ENCODE results near the gene FBXW8.

FBXW8 gene

DNA sequence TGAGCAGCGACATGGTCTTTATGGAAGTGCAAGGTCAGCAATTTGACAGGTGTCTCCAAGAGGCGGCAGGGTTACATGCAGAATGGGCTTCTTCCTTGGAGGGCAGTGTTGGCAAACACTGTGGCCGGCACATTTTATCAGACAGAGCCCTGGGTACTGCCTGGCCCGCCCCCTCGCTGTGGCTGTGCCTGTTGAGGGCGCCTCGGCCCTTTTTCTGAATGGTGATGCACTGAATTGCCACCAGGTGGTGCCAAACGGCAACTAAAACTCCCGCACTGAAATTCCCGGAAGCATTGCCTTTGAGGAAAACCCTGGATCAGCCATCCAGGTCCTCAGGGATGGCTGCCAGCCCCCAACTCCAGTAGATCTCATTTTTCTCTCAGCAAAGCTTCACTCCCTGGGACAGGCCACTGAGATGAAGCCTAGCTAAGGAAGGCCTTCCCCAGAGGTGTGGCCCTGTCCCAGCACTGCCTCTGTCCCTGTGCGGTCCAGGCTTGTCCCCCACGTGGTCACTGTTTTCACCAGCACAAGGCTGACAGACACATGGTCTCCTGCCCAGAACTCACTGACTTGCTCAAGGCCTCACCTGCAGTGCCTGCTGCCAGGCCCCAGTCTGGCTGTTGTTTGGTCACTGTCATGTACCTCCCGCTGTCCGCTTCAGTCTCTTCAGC is 114.9 kb downstream of the FBXW8 start:
- DNase-seq: peak; percentile 82

DNA sequence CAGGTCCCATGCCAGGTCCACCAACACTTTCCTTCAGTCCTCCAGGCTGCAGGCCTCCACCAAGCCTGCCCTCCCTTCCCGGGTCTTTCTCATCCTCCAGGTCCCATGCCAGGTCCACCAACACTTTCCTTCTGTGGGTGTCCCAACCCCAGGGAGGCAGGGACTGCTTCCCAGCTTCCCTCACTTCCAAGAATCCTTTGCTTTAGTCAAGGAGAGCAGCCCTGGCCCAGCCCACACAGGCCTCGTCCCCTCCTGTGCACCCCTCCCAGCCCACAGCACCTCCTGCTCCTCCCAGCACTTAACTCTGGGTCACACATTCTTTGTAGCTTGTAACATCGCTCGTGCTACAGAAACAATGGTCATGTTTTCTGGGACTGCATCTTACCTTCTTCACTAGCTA is 115.6 kb downstream of the FBXW8 start:
- DNase-seq: no peak

DNA sequence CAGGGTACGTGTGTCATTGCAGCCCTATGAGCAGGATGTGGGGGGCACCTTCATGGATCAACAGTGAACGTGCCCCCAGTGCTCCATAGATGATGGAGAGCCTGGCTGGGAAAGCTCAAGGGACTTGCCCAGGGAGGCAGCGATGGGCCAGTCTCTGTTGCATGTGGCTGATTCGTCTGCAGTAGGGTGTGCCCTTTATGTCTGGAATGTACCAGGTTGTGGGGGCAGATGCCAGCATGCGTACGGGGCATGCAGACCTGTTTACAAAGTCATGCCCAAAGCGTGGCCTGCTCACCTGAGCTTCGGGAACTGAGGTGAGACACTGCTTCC is 116.1 kb downstream of the FBXW8 start:
- DNase-seq: no peak

DNA sequence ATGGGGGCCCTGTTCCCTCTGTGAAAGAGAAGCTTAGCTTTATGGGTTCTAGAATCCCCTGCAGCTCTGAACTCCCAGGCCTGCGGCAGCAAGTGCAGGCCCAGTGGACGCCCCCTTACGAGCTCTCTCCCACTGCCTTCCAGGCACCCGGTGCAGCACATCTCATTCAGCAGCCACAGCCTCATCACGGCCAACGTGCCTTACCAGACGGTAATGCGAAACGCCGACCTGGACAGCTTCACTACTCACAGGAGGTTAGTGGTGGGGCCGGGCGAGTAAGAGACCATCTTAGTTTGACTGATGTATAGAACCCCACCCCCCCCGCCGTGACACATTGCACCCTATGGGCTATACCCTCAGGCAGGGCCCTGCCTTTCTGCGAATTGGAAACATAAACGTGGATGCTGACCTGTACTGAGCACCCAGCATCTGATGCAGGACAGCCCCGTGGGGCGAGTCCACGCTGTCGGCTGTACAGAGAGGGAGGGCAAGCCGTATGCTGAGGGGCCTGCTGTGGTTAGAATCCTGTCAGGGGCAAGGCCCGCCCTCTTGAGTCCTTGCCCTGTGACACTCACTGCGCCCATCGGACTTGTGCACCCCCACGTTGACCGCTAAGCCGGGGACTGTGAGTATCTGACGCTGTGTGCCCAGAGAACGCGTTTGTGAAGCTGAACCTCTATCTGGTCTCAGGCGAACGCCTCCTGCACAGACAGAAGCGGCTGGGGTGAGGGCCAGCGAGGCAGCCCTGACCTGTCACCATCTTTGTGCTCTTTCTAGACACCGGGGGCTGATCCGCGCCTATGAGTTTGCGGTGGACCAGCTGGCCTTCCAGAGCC is 116.7 kb downstream of the FBXW8 start:
- DNase-seq: no peak

DNA sequence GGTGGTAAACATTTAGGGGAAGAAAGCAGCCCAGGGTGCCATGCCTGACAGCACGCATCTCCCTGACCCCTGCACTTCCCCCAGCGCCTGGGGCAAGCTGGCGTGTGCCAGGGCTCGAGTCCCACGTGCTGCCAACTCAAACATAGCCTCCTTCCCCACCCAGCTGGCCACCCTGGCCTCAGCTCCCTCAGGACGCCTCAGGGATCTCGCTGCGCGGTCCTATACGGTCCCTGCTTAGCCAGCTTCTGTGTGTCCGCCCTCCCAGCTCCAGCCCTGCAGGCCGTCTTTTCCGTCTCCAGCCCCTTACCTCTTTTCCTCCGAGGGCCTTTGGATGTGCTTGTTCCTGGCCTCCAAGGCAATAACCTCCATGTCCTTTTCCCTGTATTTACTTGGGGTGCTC is 117.5 kb downstream of the FBXW8 start:
- DNase-seq: no peak

DNA sequence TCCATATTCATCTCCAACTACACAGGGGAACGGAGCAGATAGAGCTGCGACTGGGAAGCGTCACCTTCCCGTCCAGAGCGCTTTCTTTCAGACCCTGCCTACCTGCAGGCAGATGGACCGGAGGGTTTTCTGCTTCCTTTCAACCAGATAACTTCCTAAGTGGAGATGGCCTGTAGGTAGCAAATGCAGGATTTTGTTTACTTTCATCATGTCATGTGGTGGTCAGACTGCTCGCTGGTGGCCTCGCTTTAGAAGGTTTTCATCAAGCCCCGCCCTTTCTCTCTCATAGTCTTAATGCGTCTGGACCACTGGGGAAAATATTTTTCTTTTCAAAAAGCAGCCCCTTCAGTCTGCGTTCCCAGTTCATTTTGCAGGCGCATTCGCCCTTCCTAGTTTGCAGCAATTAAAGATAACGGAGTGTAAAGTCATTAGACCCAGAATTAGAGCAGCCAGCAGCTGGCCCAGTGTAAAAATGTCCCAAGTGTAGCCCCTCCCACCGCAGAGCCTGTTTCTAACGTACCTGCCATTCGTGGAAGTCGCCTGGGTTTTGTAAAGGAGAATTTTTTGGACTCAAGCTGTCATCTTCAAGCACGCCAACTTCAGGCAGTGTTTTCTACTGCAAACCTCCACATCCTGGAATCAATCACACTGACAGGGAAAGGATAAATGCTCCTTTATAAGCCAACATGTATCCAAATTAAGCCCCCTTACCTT is 119.6 kb downstream of the FBXW8 start:
- DNase-seq: no peak

DNA sequence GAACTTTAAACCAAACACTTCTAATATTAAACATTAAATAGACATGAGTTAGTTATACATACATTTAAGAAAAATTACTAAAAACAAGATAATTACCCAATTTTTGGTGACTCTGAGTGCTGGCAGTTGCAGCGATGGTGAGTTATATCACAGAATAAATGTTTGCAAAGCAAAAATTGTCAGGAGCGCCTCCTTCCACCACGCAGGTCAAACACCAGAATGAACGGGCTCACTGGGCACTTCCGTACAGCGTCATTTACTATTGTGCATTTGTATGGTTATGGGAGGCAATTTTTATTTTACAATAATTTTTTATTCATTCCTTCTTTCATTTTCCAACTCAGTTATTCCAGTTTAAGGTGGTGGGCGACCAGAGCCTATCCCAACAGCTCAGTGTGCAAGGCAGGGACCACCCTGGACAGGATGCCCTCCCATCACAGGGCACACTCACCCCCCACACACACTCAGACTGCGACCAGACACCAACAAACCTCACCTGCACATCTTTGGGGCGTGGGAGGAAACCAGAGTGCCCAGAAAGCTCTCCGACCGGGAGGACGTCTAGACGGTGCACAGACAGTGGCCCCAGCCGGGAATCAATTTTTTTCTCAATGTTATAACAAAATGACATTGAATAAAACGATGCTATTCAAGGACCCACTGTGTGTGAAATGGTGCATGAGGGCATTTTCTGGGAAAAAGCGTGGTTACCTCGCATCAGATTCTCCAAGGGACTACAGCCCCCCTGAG is 121.3 kb downstream of the FBXW8 start:
- DNase-seq: no peak

DNA sequence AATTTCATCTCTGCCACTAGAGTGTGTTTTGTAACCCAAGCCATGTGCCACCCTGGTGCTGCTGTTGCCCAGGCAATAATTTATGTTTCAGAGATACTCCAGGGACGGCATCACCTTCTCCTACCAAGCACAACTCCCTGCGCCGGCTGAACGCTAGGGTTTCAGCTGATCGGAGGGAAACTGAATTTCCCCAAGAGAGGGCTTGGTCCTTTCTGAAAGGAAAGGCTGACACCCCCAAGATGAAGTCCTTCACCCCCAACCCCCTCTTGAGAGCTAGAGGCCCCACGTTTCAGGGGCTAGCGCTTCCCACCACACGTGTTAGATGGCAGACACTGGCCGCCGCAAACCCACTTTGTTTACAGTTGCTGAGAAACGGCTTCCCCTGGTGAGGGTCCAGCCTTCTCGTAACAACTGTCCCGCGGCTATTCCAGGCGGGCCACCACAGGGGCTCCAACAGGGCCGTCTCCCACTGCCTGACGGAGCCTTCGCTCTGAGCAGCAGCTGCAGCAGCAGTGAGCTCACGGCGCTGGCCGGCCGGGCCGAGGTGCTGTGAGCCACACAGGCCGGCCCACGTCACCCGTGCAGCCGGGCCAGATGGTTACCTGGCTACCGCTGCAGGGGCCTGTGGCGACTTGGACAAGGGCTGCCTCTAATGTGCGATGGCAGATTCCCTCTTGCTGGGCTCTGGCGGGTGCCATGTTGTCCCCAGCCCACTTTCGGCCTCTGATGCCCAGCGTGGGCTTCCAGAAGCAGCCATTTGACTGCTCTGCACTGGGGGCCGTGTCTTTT is 122.0 kb downstream of the FBXW8 start:
- peak; percentile 79 for DNase-seq

DNA sequence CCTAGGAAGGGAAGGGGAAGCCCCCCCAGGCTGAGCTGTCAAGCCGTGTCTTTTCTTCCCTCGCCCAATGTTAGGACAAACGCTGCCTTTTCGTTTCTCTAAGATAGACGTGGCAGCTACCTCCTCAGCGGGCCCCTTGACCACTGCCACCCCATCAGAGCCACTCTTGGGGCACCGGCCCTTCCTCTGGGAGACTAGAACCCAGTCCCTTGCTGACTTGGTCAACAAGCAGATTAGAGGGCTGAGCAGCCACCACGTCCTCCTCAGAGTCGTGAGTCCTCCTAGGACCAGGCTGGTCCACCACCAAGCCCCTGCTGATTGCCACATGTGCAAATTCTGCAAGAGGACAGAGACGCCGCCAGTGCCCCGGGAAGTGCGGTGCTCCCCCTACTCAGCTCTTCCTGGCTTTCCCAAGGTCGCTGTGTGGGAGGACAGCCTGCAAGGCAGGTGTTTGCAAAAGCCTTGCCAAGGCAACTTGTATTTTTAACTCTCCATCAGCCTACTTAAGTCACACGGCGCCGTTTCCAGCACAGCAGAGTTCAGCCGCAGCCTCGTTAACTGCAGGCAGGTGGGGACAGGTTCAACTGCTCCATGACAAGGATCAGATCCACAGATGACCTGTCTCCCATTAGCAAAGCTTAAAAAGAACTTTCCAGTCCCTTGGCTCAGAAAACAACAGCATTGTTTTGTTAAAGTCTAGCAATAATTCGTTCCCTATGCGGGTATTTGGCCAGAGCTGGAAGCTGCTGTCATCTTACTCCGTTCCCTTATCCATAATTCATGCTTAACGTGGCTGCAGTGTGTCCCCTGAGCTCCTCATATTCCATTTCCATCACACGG is 122.9 kb downstream of the FBXW8 start:
- DNase-seq: peak; percentile 50

DNA sequence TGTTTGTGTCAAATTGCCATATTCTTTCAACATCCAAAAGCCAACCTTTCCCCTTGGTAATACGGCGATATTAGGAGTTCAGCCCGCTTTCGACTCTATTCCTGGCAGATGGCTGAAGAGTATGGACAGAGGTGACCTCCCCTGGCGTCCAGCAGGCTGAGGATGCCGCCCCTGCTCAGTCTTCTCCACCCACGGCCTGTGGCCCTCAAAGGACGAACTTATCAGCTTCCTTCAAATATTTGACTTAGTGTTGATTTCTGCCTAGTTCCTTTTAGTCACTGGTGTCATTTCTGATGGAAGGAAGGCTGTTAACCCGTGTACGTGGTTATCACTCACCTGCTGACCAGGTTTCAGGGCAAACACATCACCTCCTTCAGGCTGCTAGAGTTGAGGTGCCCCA is 123.5 kb downstream of the FBXW8 start:
- no peak for DNase-seq

DNA sequence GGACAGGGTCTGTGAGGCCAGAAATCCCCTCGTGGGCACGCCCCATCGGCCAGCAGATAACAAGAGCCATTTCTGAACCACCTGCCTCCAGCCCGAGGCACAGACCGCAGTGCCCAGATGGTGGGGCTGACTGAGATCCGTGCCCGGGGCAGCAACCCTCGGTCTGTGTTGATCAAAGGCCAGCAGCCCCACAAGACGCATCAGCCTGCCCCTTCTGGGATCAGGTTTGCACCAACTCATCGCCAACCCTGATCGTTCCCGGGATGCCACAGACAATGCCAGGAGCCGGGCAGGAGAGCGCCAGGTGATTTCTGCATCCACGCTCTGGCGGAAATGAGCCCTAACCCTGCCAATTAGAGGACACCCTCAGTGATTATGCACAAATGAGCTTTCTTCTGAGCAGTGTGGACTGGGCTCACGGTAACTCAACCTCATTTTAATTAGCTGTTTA is 124.0 kb downstream of the FBXW8 start:
- no peak for DNase-seq

DNA sequence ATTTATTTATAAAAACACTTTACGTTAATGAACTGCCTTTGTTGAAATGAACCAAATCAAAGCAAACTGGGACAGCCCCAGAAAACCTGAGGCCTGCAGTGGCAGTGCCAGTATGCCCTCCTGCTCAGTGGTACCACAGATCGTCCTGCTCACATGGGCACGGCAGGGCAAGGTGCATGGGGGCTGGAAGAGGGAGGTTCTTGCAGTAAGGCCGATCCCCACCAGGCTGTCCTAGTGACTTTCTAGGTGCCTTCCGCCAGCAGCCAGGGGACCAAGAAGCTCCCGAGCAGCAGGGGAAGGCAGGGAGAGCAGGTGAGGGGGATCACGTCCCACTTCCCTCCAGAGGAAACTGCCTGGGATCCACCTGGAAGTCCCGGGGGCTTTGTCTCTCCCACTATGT is 124.5 kb downstream of the FBXW8 start:
- no peak for DNase-seq

DNA sequence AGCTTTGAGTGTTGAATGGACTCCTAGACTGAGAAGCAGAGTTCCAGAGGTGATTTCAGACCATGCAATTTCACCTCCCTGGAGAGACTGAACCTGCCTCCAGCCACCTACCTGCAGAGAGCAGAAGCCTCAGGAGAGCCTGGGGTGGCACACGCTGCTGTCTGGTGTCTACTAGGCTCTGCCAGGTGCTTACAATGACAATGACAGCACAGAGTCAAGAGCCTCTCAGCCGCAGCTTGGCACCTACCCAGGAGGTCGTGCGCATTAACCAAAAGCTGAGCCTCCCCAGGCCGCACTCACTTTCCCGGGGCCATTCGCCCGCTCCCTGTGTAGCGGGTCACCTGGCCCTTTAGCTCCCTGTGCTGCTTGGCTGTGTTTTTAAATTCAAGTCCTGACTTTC is 125.3 kb downstream of the FBXW8 start:
- no peak for DNase-seq

DNA sequence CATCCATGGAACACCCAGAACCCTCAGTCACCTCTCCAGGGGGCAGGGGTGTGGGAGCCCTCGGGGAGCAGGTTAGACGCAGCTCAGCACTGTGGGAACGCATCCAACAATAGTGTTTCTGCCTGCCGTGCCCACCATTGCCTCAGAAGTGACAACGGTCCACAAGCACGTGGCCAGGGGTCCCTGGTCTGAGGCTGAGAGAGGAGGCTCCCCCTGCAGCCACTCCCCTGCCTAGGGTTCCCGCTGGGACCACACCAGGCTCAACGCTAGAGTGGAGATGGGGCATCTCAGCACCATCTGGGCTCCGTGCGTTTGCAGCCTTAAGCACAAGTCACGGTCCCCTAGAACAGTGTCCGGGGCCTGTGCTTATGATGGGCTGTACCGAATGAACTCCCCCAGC is 125.8 kb downstream of the FBXW8 start:
- no peak for DNase-seq

DNA sequence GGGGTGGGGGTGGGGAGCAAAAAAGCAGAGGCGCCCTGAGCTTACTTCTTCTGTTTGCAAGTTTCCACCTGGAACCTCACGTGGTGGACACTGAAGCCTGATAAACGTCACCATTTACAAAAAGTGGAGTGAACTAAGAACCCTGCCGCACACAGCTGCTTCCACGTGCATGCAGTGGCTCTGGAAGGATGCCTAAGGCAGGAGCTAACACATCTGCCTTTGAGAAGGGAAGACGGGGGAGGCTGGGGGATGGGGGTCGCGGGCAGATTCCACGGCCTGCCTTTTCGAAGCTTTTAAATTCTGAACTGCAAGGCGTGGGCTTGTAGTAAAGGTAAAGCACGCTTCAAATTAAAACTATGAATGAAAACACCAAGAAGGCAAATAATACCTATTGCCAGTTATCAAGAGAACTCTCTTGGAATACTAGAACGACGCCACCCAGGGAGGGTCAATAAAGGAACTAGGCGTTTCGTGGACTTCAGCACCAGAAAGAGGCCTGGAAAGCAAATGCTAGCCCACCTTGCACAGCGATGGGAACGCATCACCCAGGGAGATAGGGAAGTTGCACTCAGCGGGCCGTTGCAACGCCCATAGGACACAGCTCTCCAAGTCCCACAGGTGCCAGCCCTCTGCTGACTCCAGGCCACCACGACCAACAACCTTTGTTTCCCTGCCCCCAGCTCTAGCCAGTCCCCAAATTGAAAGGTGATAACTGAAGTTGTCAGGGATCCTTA is 126.7 kb downstream of the FBXW8 start:
- no peak for DNase-seq

DNA sequence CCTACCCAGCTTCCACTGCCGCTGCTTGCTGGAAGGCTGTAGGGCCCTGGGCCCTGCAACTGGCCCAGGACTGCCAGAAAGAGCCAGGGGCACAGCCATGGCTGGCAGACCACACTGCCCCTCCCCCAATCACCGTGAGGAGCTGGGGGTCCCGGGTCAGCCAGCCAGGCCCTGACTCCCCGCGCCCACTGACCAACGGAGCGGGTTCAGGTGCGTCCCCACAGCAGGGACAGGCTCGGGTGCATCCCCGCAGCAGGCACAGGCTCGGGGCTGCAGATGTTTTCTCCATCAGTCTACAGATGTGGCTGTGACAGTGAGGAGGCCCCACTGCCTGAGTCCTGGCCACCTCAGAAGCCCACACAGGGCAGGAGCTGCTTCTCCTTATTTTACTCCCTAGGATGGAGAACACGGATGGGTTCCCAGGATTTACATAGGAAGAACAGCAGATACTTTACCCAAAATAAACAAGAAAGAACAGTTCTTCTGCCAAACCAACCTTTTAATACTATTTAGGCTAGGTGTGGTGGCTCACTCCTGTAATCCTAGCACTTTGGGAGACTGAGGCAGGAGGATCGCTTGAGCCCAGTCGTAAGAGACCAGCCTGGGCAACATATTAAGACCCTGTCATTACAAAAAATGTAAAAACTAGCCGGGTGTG is 127.4 kb downstream of the FBXW8 start:
- DNase-seq: no peak

DNA sequence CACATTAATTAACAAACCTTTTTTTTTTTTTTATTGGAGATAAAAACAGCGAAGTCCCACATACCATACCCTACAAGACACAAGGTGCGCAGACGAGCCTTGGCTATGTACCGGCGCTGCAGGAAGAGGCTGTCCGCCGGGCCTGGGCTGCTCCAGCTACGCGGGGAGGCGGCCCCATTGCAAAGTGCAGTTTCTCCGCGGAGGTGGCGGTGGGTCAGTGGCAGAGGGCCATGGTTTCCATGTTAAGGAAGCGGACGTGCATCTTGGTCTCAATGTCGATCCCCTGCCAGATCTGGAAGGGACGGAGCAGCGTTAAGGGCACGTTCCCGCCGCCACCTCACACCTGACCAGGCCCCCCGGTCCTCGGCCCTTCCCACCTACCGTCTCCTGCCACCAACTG is 128.2 kb downstream of the FBXW8 start:
- DNase-seq: no peak

DNA sequence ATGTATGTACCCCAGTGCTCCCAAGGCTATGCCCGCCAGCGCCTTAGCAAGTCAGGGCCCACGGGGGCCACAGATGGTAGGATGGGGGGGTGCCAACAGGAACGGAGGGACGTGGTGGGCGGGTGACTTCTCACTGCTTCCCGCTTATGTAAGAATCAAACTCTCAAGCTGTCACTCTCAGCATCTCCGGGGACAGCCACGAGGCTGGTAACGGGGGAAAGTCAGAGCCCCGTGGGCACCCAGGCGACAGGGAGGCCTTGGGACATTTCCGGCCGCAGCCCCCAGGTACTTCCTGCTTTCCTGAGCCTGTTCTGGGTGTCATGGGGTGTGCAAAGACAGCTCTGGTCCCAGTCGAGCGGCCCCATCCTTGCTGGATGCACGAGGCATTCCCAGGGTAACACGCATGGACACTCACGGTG is 129.2 kb downstream of the FBXW8 start:
- DNase-seq: no peak

DNA sequence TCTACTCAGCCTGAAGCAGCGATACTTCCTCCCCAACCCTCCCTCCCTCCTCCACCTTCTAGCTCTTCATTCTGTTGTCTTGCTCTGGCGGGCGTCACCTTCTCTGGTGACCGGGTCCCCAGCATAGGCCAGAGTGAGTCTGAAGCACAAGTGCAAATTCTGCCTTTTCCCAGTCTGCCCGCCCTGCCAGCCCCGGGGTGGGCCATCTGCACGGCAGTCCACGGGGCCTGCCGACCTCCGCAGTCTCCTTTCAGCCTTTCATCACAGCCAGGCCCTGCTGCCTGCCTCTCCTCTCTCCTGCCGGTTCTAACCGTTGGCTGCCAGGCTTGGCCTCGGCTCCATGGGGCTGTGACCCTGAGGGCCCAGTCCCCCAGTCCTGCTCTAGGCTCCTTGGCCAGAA is 129.7 kb downstream of the FBXW8 start:
- peak; percentile 8 for DNase-seq

DNA sequence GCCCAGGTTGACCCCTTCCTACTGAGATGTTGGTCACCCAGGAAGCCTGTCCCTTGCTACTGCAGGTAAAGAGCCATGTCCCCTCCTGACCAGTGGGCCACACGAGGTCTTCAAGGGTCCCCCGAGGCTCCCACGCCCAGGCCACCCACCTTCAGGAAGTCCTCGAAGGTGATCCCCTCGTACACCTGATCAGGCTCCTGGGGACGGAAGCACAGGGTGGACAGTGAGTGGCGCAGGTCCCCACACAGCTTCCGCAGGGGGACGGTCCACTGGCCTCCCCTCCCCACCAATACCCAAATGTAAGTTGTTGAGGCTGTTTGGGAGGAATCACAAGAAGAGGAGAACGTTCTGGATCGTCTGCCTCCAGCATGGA is 131.0 kb downstream of the FBXW8 start:
- DNase-seq: no peak

All from femur (tissue), 1 donor.